NCI-H2196 (cell line): ENCODE data around the gene ATXN1.
A peak's percentile ranks its signal among the peaks of the same experiment; 100 is the strongest.

ENCODE experiments used
- DNase-seq: peaks from one replicate; lab custom pipeline; 2025; ENCODE audit not compliant: unreplicated experiment; lab: John Stamatoyannopoulos, UW

The ATXN1 gene

GRCh38 chr6:16352258-16352635 is 409.0 kb downstream of the ATXN1 start:
- DNase-seq: no peak

- DNase-seq: no peak
These were observed 411.7 kb downstream of the ATXN1 start for GRCh38 chr6:16349544-16349943.

- DNase-seq: no peak
These were observed 414.4 kb downstream of the ATXN1 start for GRCh38 chr6:16346831-16347230.

- DNase-seq: no peak
These were observed 415.6 kb downstream of the ATXN1 start for GRCh38 chr6:16345449-16346330.

- no peak for DNase-seq
These were observed 416.5 kb downstream of the ATXN1 start for GRCh38 chr6:16344756-16345155.

- DNase-seq: no peak
These were observed 417.7 kb downstream of the ATXN1 start for GRCh38 chr6:16343593-16343992.

- no peak for DNase-seq
These were observed 422.0 kb downstream of the ATXN1 start for GRCh38 chr6:16339265-16339587.

DNA sequence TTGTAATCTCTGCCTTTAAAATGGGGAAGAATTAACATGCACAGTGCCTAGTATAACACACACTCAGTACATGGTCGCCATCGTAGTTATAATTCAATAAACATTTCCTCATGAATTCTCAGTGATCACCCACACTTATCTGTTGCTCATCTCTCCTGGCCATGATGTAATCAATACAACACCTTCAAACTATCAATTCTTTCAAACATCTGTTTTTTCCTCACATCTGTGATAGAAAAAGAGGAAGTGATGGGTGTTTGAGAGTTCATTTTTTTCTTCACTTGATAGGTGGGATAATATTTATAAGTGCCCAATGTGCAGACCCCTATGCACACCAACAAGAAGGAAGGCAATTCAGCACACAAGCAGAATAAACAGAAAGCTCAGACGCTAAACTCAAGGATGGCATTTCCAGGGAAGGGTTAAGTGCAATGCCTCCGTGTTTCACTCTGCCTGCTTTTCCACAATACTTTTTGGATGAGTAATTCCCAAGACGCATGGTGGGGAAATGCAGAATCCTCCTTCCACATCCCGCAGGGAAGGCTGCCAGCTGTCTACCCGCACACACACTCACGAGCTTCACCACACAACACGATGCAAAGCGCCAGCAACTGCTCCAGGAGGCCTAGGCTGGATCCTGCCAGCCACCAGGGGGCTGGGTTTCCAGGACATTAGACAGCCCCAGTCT is 422.5 kb downstream of the ATXN1 start:
- no peak for DNase-seq

DNA sequence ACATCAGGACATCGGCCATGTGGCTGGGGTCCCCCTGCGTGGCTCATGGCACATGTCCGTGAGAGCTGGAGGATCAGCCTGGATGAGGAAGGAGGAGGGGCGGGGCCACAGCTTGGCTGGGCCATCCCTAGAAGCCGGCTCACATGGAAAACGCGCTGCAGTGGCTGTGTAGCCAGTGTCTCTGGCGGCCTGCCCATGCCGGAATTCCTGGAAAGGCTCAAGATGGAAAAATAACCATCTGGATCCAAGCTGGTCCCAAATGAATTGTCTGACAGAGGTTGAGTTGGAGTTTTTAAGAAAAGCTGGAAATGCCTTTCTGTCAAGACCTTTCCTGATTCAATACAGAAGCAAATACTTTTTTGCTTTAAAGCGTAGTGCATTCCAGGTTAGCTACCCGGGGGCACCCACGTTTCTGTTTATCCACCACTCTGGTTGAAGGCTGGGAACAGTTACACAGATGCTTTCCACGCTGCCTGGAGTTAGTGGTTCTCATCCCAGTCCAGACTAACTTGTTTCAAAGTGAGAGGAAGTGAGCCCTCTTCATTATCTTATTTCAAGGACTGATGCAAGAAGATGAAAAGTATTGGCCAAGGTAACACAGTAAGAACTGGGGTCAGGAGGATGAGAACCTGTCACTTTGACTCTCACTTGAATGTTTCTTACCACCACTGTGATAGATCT is 423.8 kb downstream of the ATXN1 start:
- DNase-seq: no peak

DNA sequence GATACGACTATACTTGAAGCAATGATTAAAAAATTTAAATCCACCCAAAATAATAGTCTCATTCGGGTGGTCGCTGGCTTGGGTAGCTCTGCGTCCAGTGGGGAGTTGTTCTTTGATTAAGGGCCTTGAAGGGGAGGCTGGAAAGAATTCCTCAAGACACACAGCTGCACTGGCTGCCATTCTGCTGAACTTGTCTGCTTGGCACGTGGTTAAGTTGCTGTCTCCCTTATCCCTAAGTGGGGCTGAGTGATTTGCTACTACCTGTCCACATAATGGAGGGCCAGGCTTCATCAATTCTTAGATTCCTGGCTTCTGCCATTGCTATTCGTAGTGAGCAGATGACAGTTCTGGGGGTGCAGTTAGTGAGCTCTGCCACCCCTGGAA is 424.4 kb downstream of the ATXN1 start:
- DNase-seq: no peak

DNA sequence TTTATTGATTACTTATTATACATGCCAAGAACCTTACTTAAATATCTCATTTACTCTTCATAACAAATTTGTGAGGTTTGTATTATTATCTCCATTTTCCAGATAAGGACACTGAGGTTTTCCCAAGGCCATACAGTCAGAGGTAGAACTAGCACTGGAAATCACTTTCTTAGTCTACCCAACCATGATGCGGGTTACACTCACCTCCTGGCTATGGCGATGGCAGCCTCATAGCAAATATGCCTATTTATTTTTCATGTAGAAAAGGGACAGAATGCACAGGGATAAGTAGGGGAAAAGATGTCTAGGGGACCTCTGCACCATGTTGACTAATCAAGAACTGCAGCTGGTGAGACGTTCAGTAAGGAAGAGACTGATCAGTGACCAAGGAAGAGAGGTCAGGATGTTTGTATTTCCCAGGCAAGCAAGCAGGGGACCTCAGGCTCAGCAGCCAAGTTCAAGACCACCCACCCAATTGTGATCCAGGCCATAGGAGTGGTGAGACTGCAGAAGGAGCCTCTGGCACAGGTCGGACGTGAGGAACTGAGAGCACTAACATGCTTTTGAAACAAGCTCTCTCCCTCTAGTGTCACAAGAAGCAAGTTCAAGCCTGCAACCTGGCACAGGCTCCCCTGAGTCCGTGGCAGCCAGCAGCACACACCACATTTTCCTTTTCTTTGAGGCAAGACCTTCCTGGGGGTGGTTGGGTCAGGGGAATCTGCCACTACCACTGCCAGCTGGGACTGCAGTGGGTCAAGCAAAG is 425.0 kb downstream of the ATXN1 start:
- DNase-seq: no peak

- no peak for DNase-seq
These were observed 426.1 kb downstream of the ATXN1 start for GRCh38 chr6:16335176-16335575.

- DNase-seq: no peak
These were observed 426.6 kb downstream of the ATXN1 start for GRCh38 chr6:16334671-16335070.

DNA sequence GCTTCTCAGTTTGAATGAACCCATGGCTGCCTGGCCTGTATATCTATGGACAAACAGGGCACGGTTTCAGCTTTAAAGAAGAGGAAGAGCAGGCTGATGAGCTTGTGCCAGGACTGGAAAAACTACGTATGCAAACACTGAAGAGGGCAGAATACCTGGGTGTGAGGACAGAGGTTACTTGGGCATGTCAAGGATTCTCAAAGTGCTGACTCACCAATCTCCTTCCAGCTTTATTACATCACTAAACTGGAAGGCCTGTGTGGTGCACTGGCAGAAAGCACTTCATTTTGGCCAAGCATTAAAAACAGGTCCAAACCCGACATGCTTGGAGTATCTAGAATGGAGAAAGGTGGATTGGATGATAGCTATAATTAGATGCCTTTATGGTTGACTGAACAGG is 427.7 kb downstream of the ATXN1 start:
- no peak for DNase-seq

GRCh38 chr6:16332175-16332542 is 429.1 kb downstream of the ATXN1 start:
- peak; percentile 64 for DNase-seq

DNA sequence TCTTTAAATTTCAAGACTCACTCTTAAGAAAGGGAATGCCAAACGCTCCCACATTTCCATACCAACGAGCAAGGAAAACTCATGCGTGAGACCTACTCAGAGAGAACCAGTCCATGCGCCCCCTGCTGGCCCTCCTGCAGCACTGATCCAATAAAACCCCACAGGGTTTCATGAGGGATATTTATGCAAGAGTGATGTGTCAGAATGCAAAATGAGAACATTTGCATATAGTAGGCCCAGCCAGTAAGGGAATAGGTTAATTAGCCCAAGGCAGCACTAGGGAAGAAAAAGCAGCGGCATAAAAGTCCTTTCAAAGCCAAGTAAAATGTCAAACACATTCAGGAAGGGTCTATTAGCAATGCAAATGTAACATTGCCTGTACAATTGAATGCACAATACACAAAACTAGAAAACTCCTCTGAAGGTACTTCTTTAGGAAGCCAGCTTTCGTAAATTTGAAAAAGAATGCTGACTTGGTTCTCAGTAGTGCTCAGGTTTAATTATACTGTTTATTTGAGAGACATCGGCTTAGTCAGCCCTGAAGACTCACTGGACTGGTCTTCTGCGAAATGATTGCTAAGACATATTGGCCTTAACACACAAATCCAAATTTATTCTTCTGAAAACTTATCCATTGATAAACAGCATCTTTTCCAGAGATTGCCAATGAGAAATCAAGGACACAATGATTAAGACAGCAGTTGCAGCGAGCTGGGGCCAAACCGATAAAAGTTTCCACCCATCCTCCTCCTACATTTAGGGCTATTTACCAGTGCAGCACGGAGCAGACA is 429.7 kb downstream of the ATXN1 start:
- DNase-seq: peak; percentile 69

DNA sequence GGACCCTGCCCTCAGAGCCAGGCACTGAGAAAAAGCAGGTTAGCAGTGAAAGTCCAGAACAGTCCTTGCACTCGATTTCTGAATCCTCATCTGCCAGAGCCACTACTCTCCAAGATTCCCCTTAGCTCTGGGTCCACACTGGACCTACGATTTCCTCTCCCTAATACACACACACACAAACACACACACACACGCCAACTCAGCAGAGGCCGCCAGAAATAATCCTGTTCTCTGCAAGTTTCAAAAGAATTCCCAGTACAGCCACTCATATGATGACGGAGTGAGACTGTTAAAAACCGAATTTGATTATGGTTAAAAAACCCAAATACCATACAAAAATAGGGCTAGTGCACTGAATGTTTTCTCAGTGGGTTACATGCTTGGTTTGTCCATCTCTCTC is 432.0 kb downstream of the ATXN1 start:
- DNase-seq: no peak

DNA sequence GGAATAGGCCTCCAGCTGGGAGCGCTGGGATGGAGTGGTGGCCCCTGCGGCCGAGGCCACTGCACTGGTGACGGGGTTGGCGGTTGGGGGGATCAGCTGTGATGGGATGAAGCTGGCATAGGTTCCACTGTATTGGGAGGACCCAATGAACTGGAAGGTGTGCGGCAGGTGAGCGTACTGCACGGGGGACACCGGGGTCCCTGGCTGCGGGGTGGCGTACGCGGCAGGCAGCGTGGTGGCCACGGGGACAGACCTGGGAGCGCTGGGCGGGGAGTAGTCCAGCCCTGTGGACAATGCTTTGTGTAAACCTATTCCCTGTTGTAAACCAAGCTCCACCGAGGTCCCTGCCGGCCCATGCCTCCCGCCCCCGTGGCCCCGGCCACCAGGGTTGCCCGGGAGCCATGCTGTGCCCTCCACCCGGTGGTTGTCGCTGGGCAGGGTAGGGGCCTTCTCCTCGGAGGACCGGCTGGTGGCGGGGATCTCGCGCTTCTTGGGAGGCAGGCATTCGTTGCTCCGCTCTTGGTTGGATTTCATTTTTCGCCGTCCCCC is 433.4 kb downstream of the ATXN1 start:
- no peak for DNase-seq

DNA sequence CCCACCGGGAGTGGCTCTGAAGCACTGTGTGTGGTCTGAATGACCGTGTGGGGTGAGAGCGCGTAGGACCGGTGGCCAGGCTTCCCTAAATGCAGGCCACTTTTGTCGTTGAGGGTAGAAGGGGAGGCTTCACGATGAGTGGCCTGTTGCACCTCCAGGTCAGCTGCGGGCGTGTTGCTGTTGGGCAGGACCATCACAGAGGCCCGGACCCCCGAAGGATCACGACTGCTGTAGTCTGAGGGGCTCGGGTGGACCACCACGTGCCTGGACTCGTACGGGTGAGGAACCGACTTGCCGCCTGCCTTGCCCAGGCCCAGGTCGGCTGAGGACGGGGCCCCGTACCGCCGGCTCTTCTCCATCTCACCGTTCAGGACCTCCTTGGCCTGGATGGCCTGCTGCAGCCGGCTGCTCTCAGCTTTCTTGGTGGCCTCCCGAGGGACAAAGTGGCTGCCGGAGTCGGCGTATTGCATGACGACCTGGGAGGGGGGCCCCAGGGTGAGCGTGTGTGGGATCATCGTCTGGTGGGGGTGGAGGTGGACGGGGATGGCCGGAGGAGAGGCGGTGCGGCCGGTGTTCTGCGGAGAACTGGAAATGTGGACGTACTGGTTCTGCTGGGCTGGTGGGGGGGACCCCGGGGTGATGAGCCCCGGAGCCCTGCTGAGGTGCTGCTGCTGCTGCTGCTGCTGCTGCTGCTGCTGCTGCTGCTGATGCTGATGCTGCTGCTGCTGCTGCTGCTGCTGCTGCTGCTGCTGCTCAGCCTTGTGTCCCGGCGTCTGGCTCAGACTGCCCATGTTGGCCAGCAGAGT is 434.1 kb downstream of the ATXN1 start:
- no peak for DNase-seq

- no peak for DNase-seq
These were observed 434.7 kb downstream of the ATXN1 start for GRCh38 chr6:16326531-16326930.
